ENCODE data around the gene NDUFA3.

Gene NDUFA3

DNA sequence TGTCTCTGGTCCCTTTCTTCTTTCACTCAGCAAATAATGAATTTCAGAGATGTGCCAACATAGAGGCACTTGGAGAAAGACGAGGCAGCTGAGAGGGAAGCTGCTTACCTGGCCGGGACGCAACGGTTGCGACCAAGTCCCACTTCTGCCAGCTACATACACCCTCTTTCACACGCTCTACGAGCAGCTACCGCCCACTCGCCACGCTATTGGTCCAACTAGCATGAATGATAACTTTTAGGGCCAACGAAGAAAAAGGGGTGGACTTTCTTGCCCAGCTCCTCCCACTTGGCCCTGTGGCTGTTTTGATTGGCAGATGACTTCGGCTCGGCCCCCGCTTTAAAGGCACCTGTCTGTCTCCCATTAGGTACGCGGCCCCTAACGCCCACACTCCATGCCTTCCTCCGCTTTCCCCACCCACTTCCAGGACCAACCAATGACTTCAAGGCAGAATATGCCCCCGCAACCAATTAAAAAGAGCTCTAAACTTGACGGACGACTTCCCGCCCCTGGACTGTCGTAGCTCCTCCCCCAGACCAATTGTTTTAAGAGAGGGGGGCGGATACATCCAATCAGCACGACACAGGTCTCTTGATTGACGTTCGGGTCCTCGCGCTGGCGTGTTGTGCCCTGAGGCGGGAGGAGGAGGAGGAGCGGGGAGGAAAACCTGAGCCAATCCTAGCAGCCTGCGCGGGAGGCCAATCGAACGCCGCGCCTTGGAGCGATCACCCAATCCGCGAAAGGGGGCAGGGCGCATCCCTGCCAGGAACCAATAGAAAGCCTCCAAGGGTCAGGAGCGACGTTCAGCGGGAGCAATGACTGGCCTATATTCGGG, 34.4 kb downstream of the NDUFA3 start:
- H4K91ac ChIP-seq (ENCODE audit: low read length) = no peak overlapping the region
- H2BK15ac ChIP-seq (ENCODE audit: low read depth, poor library complexity, severe bottlenecking) = no peak overlapping the region
- DNase-seq = peak; percentile 100
- peaks cover 28% of the 10 kb centered on the region for H3K4me1 ChIP-seq (ENCODE audit: control insufficient read depth, insufficient read depth, low read depth, low read length)
- no peak overlapping the region for H3K23ac ChIP-seq (ENCODE audit: low read length in 2 of 2)
- under 1% methylated on average over 40 of the region's 46 CpGs for WGBS
- no peaks in the 10 kb centered on the region for H3K9me3 ChIP-seq (ENCODE audit: control insufficient read depth, low read length)
- no peak overlapping the region for H2AK5ac ChIP-seq (ENCODE audit: low read length, severe bottlenecking)
- no peak overlapping the region for H3K18ac ChIP-seq (ENCODE audit: low read depth in 1 of 2, low read length in 2 of 2)
- peak overlapping the region; percentile 88 for H3K4me2 ChIP-seq (ENCODE audit: low read length, poor library complexity, severe bottlenecking)
- no peak overlapping the region for H4K8ac ChIP-seq (ENCODE audit: low read length)
- no peak overlapping the region for H2BK12ac ChIP-seq (ENCODE audit: low read length in 2 of 2)
- H2BK5ac ChIP-seq (ENCODE audit: low read depth, low read length, poor library complexity, severe bottlenecking) = no peak overlapping the region
- no peaks in the 10 kb centered on the region for H3K27me3 ChIP-seq (ENCODE audit: control insufficient read depth in 1 of 2, insufficient read depth in 1 of 2, low read length in 2 of 2)
- peaks cover 17 to 26% of the 10 kb centered on the region in 2 experiments for H3K36me3 ChIP-seq (ENCODE audit: control insufficient read depth in 1 of 2, insufficient read depth in 2 of 2, low read depth in 1 of 2, low read length in 2 of 2)
- peak overlapping the region; percentile 39 for H2AFZ ChIP-seq (ENCODE audit: low read depth, low read length)
- peak overlapping the region; percentile 45 to 84 for H3K4me3 ChIP-seq (ENCODE audit: insufficient read depth in 1 of 2, low read depth in 1 of 2, low read length in 2 of 2)
- H3K79me1 ChIP-seq (replicated peaks; ENCODE audit: low read length, poor library complexity, severe bottlenecking) = no peaks in the 10 kb centered on the region
- peak overlapping the region; percentile 9 for H3K27ac ChIP-seq (ENCODE audit: low read length, poor library complexity, severe bottlenecking)
- peak overlapping the region; percentile 95 for H3K9ac ChIP-seq (ENCODE audit: low read length)
- H3K4ac ChIP-seq (ENCODE audit: low read depth in 1 of 2, low read length in 2 of 2) = no peak overlapping the region
- H3K14ac ChIP-seq (ENCODE audit: low read length in 2 of 2) = no peak overlapping the region
- H2BK120ac ChIP-seq (ENCODE audit: low read depth, low read length) = no peak overlapping the region

DNA sequence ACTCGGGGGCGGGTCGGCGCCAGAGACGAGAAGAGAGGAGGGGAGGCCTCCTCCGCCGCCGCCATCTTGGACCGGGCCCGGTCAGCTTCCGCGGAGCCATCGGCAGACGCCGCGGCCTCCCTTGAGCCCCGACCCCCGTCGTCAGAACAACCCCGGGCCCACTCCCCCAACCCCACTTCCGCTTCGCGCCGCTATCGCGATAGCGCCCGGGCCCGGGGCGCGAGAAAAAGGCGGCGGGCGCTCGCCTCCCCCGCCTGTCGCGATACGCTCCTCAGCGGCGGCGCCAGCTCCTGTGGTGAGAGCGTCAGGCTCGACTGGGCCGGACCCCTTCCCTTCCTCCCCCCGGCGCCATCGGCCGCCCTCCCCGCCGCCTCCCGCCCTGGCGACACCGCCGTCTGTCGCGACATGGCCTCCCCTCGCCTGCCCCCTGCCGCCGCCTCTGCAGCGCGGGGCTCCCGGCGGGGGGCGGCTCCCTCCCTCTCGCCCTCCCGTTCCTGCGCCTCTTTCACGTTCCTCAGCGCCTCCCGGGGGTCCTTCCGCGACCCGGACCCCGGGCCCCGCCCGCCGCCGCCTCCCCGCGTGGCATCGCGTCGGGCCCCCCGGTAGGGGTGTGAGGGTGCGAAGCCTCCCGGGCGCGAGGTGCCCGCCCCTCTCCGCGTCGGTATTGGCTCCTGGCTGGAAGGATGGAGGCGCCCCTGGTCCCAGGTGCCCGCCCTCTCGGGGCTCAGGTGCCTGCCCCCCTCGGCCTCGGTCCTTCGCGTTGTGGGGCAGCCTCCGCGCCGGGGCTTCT, 35.2 kb downstream of the NDUFA3 start, which contains the start of gene CNOT3:
TSS of gene CNOT3 (plus strand) at position 64 of the 790 bp plus-strand sequence. CDS start 5,217 bp downstream, outside the sequence.
- peak within 1 kb of the TSS; percentile 9 for H3K27ac ChIP-seq (ENCODE audit: low read length, poor library complexity, severe bottlenecking)
- peak within 1 kb of the TSS; percentile 95 for H3K9ac ChIP-seq (ENCODE audit: low read length)
- H2AK5ac ChIP-seq (ENCODE audit: low read length, severe bottlenecking) = no peak within 1 kb of the TSS
- H3K4ac ChIP-seq (ENCODE audit: low read depth in 1 of 2, low read length in 2 of 2) = peak within 1 kb of the TSS in 1 of 2 experiments; percentile 88
- H3K4me2 ChIP-seq (ENCODE audit: low read length, poor library complexity, severe bottlenecking) = peak within 1 kb of the TSS; percentile 88
- peak within 1 kb of the TSS; percentile 10 to 20 for H3K23ac ChIP-seq (ENCODE audit: low read length in 2 of 2)
- H3K18ac ChIP-seq (ENCODE audit: low read depth in 1 of 2, low read length in 2 of 2) = peak within 1 kb of the TSS; percentile 67 to 77
- peak within 1 kb of the TSS; percentile 92 for H4K91ac ChIP-seq (ENCODE audit: low read length)
- H3K27me3 ChIP-seq (ENCODE audit: control insufficient read depth in 1 of 2, insufficient read depth in 1 of 2, low read length in 2 of 2) = no peaks in the 10 kb centered on the region
- H3K36me3 ChIP-seq (ENCODE audit: control insufficient read depth in 1 of 2, insufficient read depth in 2 of 2, low read depth in 1 of 2, low read length in 2 of 2) = peaks cover 25 to 28% of the 10 kb centered on the region in 2 experiments
- no peaks in the 10 kb centered on the region for H3K9me3 ChIP-seq (ENCODE audit: control insufficient read depth, low read length)
- DNase-seq = no peak
- H2AFZ ChIP-seq (ENCODE audit: low read depth, low read length) = peak within 1 kb of the TSS; percentile 39
- peak within 1 kb of the TSS; percentile 81 for H2BK120ac ChIP-seq (ENCODE audit: low read depth, low read length)
- peak within 1 kb of the TSS; percentile 32 for H2BK15ac ChIP-seq (ENCODE audit: low read depth, poor library complexity, severe bottlenecking)
- H4K8ac ChIP-seq (ENCODE audit: low read length) = peak within 1 kb of the TSS; percentile 81
- H2BK5ac ChIP-seq (ENCODE audit: low read depth, low read length, poor library complexity, severe bottlenecking) = peak within 1 kb of the TSS; percentile 93
- no peaks in the 10 kb centered on the region for H3K79me1 ChIP-seq (replicated peaks; ENCODE audit: low read length, poor library complexity, severe bottlenecking)
- peaks cover 34% of the 10 kb centered on the region for H3K4me1 ChIP-seq (ENCODE audit: control insufficient read depth, insufficient read depth, low read depth, low read length)
- no peak within 1 kb of the TSS for H2BK12ac ChIP-seq (ENCODE audit: low read length in 2 of 2)
- H3K4me3 ChIP-seq (ENCODE audit: insufficient read depth in 1 of 2, low read depth in 1 of 2, low read length in 2 of 2) = peak within 1 kb of the TSS; percentile 84 to 85
- peak within 1 kb of the TSS in 1 of 2 experiments; percentile 90 for H3K14ac ChIP-seq (ENCODE audit: low read length in 2 of 2)
- 2% methylated on average over 69 of the region's 103 CpGs for WGBS

DNA sequence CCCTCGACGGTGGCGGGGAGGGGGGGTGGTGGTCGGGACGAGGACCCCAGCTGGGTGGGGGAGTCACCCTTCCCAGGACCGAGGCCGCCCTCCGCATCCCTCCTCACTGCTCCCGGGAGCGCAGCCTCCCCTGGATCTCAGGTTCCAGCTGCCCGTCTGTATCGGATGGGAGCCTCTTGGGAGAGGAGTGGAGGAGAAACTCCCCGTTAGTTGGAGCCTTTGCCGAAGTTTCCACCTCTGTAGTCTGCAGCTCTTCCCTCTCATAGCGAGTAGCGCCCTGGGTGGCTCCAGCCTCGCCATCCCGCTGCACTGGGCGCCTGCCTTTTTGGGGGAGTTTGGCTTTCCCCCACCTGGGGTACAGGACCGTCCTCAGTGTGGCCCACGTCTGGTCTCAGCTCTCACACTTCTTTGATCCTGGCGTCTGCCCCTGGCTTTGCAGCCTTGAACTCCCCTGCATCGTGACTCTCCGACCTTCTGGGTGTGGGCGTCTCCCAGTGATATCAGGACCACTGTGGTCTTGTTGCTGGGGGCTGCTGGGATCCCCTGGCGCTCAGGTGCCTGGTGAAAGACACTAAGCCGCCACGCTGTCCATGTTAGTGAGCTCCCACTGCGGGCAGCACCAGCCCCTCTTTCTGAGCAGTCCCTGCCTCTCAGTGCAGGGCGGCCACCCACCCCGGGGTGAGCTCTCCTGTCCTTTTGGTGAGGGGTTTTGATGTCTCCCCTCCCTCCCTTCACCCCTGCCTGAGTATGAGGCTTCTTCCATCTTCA, 36.0 kb downstream of the NDUFA3 start:
- Histone ChIP-seq H3K4me3 (ENCODE audit: insufficient read depth in 1 of 2, low read depth in 1 of 2, low read length in 2 of 2) (peak overlapping the region; percentile 84 to 85), H2BK15ac (ENCODE audit: low read depth, poor library complexity, severe bottlenecking) (no peak overlapping the region), H3K4ac (ENCODE audit: low read depth in 1 of 2, low read length in 2 of 2) (no peak overlapping the region), H3K27ac (ENCODE audit: low read length, poor library complexity, severe bottlenecking) (no peak overlapping the region), H2AK5ac (ENCODE audit: low read length, severe bottlenecking) (no peak overlapping the region), H3K4me1 (ENCODE audit: control insufficient read depth, insufficient read depth, low read depth, low read length) (peaks cover 36% of the 10 kb centered on the region), H4K8ac (ENCODE audit: low read length) (no peak overlapping the region), H3K14ac (ENCODE audit: low read length in 2 of 2) (no peak overlapping the region), H2BK12ac (ENCODE audit: low read length in 2 of 2) (no peak overlapping the region), H3K18ac (ENCODE audit: low read depth in 1 of 2, low read length in 2 of 2) (no peak overlapping the region), H3K79me1 (replicated peaks; ENCODE audit: low read length, poor library complexity, severe bottlenecking) (peaks cover 2% of the 10 kb centered on the region), H2BK5ac (ENCODE audit: low read depth, low read length, poor library complexity, severe bottlenecking) (no peak overlapping the region), H3K9me3 (ENCODE audit: control insufficient read depth, low read length) (no peaks in the 10 kb centered on the region), H3K36me3 (ENCODE audit: control insufficient read depth in 1 of 2, insufficient read depth in 2 of 2, low read depth in 1 of 2, low read length in 2 of 2) (peaks cover 33% of the 10 kb centered on the region in 2 experiments), H3K27me3 (ENCODE audit: control insufficient read depth in 1 of 2, insufficient read depth in 1 of 2, low read length in 2 of 2) (no peaks in the 10 kb centered on the region), H3K23ac (ENCODE audit: low read length in 2 of 2) (no peak overlapping the region), H2AFZ (ENCODE audit: low read depth, low read length) (no peak overlapping the region), H3K4me2 (ENCODE audit: low read length, poor library complexity, severe bottlenecking) (peak overlapping the region; percentile 75), H2BK120ac (ENCODE audit: low read depth, low read length) (no peak overlapping the region), H3K9ac (ENCODE audit: low read length) (peak overlapping the region; percentile 95), H4K91ac (ENCODE audit: low read length) (no peak overlapping the region)
- no peak for DNase-seq
- WGBS = 49% methylated on average over 21 of the region's 31 CpGs

Measured in mesenchymal stem cell (in vitro differentiated cells and primary cell).